B cell (primary cell): ENCODE results near the gene UPK2.
"Not testable (repeated sequence)": the region's sequence is repeated elsewhere in the genome, so short reads cannot be mapped to it uniquely, and the experiment has no call there.

ENCODE experiments used
- EZH2 ChIP-seq: IDR thresholded peaks from 2 replicates; pipeline ENCODE4 v1.6.1; 2012; ENCODE audit warnings: borderline replicate concordance, low read depth, mild to moderate bottlenecking, moderate library complexity, low read length; ENCODE audit not compliant: insufficient read depth, poor library complexity, severe bottlenecking
- TF ChIP-seq, protein P1 (sequence below): fragments of 200-600 bp; IDR thresholded peaks from one replicate; pipeline ENCODE4 v1.8.0; 2022; ENCODE audit warnings: antibody characterized with exemption, mild to moderate bottlenecking

DNA sequence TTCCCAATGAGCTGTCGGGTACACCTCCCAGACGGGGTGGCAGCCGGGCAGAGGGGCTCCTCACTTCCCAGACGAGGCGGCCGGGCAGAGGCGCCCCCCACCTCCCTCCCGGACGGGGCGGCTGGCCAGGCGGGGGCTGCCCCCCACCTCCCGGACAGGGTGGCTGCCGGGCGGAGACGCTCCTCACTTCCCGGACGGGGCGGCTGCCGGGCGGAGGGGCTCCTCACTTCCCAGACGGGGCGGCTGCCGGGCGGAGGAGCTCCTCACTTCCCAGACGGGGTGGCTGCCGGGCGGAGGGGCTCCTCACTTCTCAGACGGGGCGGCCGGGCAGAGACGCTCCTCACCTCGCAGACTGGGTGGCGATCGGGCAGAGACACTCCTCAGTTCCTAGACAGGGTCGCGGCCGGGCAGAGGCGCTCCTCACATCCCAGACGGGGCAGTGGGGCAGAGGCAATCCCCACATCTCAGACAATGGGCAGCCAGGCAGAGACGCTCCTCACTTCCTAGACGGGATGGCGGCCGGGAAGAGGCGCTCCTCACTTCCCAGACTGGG, 35.5 kb downstream of the UPK2 start:
- TF ChIP-seq, protein P1, sequence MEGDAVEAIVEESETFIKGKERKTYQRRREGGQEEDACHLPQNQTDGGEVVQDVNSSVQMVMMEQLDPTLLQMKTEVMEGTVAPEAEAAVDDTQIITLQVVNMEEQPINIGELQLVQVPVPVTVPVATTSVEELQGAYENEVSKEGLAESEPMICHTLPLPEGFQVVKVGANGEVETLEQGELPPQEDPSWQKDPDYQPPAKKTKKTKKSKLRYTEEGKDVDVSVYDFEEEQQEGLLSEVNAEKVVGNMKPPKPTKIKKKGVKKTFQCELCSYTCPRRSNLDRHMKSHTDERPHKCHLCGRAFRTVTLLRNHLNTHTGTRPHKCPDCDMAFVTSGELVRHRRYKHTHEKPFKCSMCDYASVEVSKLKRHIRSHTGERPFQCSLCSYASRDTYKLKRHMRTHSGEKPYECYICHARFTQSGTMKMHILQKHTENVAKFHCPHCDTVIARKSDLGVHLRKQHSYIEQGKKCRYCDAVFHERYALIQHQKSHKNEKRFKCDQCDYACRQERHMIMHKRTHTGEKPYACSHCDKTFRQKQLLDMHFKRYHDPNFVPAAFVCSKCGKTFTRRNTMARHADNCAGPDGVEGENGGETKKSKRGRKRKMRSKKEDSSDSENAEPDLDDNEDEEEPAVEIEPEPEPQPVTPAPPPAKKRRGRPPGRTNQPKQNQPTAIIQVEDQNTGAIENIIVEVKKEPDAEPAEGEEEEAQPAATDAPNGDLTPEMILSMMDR: not testable (repeated sequence)
- not testable (repeated sequence) for TF ChIP-seq EZH2
